HG03135 (cell line): ENCODE measurements around the gene PSMB1.

Experiments
- ATAC-seq: cut with Tn5 transposase; IDR thresholded peaks from one replicate; pipeline ENCODE4 v1.9.1; 2021; ENCODE audit warnings: mild to moderate bottlenecking, moderate library complexity; ENCODE audit not compliant: unreplicated experiment

Gene PSMB1

GRCh38 chr6:170552765-170553533 is at the start of gene PSMB1:
TSS of gene PSMB1 (minus strand) at chr6:170553307. CDS start at chr6:170553242, 65 bp downstream.
- ATAC-seq: peak; percentile 45

DNA sequence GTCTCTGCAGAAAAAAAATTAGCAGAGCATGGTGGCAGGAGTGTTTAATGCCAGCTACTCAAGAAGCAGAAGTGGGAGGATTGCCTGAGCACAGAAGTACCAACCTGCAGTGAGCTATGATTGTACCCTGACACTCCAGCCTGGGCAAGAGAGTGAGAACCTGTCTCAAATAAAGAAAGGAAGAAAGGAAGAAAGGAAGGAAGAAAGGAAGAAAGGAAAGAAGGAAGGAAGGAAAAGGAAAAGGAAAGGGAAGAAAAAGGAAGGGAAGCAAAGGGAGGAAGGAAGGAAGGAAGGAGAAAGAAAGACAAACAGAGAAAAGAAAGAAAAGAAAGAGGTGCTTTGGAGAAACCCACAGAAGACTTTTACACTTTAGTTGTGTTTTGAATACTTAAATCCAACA is 44.2 kb upstream of the PSMB1 start:
- no peak for ATAC-seq

DNA sequence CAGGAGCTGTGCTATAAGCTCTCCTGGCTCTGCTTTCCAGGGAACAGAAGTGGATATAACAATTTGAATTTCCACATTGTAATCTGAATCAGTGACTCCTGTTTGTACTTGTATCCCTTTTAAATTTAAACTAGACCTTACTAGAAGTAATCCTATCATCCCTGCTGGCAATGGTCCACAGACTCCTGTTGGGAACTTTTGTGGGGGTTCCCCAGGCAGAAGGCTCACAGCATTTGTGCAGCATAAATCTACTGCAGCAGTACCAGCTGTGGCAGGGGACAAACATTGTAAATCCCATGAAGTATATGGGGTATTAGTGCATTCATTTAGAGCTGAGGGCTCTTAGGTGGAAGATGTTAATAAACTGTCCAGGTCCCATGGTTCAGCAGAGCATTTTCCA is 43.3 kb upstream of the PSMB1 start:
- no peak for ATAC-seq

GRCh38 chr6:170590725-170591124 is 37.6 kb upstream of the PSMB1 start:
- no peak for ATAC-seq

DNA sequence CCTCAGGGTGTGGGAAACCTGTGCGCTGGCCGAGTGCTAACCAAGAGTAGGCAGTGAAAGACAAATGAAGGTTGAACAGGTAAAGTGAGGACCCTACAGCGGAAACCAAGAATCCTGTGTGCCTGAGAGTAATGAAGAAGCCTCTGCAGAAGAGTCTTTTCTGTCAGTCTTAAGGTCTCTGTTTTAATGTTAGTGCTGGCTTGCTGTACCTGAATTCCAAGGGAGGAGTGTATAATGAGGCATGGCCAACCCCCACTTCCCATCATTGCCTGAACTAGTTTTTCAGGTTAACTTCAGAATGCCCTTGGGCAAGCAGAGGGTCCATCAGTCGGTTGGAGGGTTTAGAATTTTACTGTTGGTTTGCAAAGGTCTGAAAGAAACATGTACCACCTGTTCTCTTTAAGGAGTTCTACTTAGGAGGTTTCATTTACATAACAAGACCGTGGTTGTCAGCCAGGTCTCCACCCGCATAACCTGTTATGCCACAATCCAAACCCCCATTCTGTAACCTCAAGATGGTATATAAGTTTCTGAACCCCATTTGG is 31.9 kb upstream of the PSMB1 start:
- ATAC-seq: peak; percentile 32

DNA sequence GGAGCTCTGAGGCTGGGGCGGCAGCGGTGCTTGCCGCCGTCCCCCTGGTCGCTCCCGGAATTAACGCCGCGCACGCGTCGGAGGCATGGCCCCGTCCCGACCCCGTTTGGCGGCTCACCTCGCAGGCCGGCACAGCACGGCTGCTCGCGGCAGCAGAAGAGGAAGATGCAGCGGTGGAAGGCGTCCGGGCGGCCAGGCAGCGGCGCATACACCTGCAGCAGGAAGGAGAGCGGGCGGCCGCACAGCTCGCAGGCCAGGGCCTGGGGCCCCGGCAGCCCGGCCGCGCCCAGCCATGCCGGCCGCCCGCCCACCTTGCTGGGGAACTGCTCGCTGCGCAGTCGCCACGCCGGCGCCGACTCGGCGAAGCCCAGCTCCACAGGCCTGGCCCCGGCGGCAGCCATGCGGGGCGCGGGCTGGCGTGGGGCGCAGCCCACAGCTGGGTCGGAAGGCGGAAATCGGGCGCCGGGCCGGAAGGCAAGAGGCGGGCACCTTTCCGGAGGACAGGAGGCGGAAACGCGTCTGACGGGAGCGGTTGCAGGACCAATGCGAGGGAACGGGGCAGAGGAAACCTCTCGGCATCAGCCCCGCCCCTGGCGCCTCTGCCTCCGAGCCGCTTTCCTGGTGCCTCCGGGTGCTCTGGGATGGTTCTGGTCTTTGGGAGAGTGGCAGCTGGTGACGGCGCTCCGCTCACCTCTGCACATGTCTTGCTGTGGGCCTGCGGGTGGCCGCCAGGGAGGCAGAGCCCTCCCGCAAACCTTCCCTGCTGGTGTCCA is 31.3 kb upstream of the PSMB1 start, which contains the start of gene PDCD2:
PDCD2 (minus strand) TSS at position 457 of the 773 bp plus-strand sequence; CDS start at position 401, 56 bp downstream.
- peak; percentile 98 for ATAC-seq

DNA sequence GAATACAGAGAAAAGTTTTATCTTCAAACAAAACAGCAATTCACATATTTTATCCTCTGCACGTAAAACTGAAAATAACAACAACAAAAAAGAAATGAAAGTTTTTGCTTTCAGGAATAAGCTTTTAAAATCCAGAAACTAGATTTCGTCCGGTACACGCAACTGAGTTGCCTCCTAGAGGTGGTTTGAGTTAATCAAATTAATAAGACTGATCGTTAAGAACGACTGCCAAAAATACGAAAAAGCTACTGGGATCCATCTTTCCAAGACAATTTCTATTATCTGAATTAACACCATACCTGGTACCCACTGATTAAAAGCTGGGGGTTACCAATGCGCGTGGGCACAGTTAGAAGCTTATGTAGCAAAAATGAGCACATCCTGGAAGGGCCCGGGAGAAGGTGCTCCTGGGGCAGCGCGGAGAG is 30.7 kb upstream of the PSMB1 start:
- peak; percentile 1 for ATAC-seq

GRCh38 chr6:170578909-170579308 is 25.8 kb upstream of the PSMB1 start:
- no peak for ATAC-seq

DNA sequence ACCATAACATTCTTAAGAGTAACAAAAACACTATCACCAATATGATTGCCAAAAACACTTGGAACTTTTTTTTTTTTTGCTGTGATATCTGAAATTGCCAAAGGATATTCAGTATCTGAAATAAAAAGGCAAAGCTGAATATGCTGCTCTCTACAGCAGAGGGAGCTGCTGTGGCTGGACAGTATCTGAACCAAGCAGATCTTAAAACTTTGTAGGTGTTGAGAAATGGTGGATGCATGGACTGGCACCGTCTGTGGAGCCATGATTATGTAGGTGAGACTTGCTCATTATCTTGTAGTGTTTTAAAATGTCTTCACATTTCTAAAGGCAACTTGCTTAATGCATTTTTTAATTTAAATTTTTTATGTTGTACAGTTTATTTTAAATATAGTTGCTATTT is 22.1 kb upstream of the PSMB1 start:
- no peak for ATAC-seq

- ATAC-seq: no peak
Observed at GRCh38 chr6:170572704-170573466, 19.8 kb upstream of the PSMB1 start.

- ATAC-seq: no peak
Observed at GRCh38 chr6:170564936-170565530, 11.9 kb upstream of the PSMB1 start.

DNA sequence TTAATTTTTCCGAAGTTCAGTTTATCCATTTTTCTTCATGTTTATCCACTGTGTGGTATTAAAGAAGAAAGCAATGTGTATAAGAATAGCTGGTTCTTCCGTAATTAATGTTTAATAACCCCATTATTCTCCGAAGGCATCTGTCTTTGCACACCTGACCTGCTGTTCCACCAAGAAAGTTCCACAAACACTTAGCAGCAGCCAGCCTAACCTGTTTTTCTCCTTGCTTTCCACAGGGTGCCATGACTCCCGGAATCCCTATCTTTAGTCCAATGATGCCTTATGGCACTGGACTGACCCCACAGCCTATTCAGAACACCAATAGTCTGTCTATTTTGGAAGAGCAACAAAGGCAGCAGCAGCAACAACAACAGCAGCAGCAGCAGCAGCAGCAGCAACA is 8.4 kb upstream of the PSMB1 start:
- no peak for ATAC-seq

DNA sequence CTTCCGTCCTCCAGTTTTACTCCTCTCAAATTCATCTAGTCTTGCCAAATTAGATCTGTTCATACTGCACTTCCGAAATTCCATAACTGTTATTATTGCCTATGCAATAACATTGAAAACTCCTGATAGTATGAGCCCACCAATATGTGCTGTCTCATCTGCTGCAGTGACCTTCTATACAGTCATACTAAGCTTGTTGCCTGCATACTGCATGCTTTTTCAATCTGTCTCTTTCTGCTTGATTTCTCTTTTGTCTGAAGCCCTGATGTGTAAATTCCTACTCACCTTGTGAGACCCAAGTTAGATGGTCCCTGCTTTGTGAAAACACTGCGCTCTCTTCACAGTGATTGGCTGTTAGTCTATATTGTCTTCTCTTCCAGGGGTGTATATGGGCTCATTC is 2.2 kb upstream of the PSMB1 start:
- no peak for ATAC-seq

GRCh38 chr6:170554796-170555137 is 1.7 kb upstream of the PSMB1 start:
- no peak for ATAC-seq

DNA sequence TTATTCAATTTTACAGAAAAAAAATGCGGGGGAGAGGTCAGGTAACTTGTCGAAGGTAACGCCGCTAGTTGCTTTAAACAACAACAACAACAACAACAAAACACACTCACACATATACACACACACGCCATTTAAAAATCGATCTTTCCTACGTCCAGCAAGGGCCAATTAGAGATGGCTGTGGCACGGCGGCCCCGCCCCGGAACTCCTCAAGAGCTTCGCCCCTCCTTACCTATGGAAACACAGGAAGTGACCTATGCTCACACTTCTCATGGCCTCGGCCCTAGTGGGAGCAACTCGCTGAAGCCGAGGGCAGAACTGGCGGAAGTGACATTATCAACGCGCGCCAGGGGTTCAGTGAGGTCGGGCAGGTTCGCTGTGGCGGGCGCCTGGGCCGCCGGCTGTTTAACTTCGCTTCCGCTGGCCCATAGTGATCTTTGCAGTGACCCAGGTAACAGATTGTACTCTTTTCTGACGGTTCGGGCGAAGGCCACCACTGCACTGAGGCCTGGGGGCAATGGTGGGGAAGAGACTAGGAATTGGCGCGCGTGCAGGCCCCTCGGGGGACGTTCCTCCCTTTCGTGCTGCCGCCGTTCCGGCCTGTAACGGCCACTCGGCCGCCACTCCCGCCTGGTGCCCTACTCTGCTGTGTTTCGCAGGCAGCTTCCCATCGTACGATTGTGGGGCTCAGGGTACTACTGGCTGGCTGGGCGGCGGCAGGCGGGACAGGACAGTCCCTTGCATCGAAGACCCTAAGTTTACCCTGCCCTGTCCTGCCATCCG is 1.1 kb upstream of the PSMB1 start, which contains the start of gene TBP:
TBP (plus strand) TSS at position 357 of the 783 bp plus-strand sequence. CDS start 2,661 bp downstream, outside the sequence.
- ATAC-seq: peak; percentile 98

GRCh38 chr6:170553534-170554012 is 466 bp upstream of the PSMB1 start:
- peak; percentile 43 for ATAC-seq

DNA sequence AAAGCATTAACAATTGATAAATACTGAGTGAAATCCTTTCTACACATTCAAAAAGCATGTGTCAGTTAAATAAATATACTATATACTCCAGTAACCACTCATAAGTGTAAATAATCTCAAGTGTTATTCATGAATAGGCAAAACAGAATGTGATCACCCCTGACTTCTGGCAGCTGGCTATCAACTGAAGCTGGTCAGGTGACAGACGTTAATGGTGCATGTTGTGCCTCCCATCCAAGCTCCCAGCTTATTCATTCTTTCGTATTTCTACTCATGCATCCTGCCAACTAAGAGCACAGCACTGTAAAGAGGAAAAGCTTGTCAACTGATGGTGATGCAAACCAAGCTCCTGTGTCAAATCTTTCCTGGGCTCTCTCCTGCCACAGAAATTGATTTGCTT is 7.7 kb downstream of the PSMB1 start:
- no peak for ATAC-seq

GRCh38 chr6:170542031-170542719 is 10.9 kb downstream of the PSMB1 start:
- ATAC-seq: no peak

- no peak for ATAC-seq
Observed at GRCh38 chr6:170537329-170537728, 15.8 kb downstream of the PSMB1 start.
